Motor neuron (in vitro differentiated cells): ENCODE measurements around the gene RNF212. TPM values are rescaled to one million over a fixed set of nuclear protein-coding genes. Genes with fewer than 3 reads are reported as not detected.

ENCODE experiments used
- ATAC-seq, 8 experiments: fragments of 200-7000 bp; cut with Tn5 transposase; replicated peaks in 6 of 8; 2 replicates each; pipeline ENCODE4 v1.8.0; 2021; ENCODE audit warnings: mild to moderate bottlenecking in 8 of 8, moderate library complexity in 8 of 8
- H3K27ac ChIP-seq, 2 donors: fragments of 250-450 bp; sonication (Bioruptor Pico); 2 replicates each; pipeline ENCODE4 v1.9.0; 2021; ENCODE audit warnings: antibody characterized with exemption in 2 of 2, mild to moderate bottlenecking in 2 of 2, moderate library complexity in 1 of 2
- H3K4me1 ChIP-seq, 2 donors: fragments of 250-450 bp; sonication (Bioruptor Pico); replicated peaks in 1 of 2; 2 replicates each; pipeline ENCODE4 v1.6.1; 2021; ENCODE audit warnings: antibody characterized with exemption in 2 of 2, mild to moderate bottlenecking in 2 of 2, moderate library complexity in 1 of 2
- H3K4me3 ChIP-seq, 5 donors: fragments of 250-450 bp; sonication (Bioruptor Pico); 2 replicates each; pipeline ENCODE4 v1.9.0; 2021; ENCODE audit warnings: antibody characterized with exemption in 5 of 5, mild to moderate bottlenecking in 5 of 5, moderate library complexity in 4 of 5
- WGBS, 10 experiments: fragments of 450-650 bp; shearing (Covaris generic); methylation state at CpG; one replicate each; pipeline ENCODE4 v1.0.0; 2022; 5-methylcytosine and 5-hydroxymethylcytosine counted together
- in situ Hi-C, 9 experiments: fragments of 400-800 bp; cut with MboI; loops; one replicate each; pipeline ENCODE4 v1.15.0; 2021; ENCODE audit warnings: low sequenced_read_pairs in 9 of 9, low pct_unique_long_range_greater_than_20kb in 2 of 9; ENCODE audit not compliant: unreplicated experiment in 9 of 9
- total RNA-seq, 8 experiments: library from RNA; unstranded; fragments of 300-600 nt; gene quantifications; 2 replicates each; pipeline versions ENCODE4 v1.2.3 to v1.2.4, GENCODE V29; 2022

The RNF212 gene
- total RNA-seq, result 1 to 10 TPM in 7 of 8 experiments, under 1 TPM in 1; 0.70 to 9.4 (median 4.8) TPM

GRCh38 chr4:1113311-1114009 is at the start of gene RNF212:
Gene RNF212 (minus strand): TSS chr4:1113564. CDS start chr4:1113464, 100 bp downstream.
- ATAC-seq, result peak in 6 of 8 experiments; percentile 30 to 94 (median 78)
- peaks cover 4 to 6% of the 10 kb centered on the region in 2 donors for H3K4me1 ChIP-seq
- WGBS, 10 experiments, result 6 to 40% (median 10%) methylated on average over 3 to 18 of the region's 72 CpGs; no CpG with 5 or more reads in 7 of the 10 experiments
- in situ Hi-C loops, result no loop called here
- H3K27ac ChIP-seq, result no peak within 1 kb of the TSS
- H3K4me3 ChIP-seq, result peak within 1 kb of the TSS in 4 of 5 donors; percentile 28 to 50 (median 35)

GRCh38 chr4:1160351-1160750 is 47.0 kb upstream of the RNF212 start:
- in situ Hi-C loops, result no loop called here
- H3K4me3 ChIP-seq, result no peak overlapping the region
- no peak overlapping the region for H3K27ac ChIP-seq
- no peaks in the 10 kb centered on the region for H3K4me1 ChIP-seq
- ATAC-seq, result no peak
- WGBS, 10 experiments, result 62 to 89% (median 71%) methylated on average over 1 of the region's 1 CpG; no CpG with 5 or more reads in 3 of the 10 experiments

- in situ Hi-C loops, result no loop called here
- ATAC-seq, result no peak
- no peak overlapping the region for H3K27ac ChIP-seq
- no peaks in the 10 kb centered on the region for H3K4me1 ChIP-seq
- no peak overlapping the region for H3K4me3 ChIP-seq
- WGBS, 10 experiments, result 41 to 100% (median 81%) methylated on average over 1 to 7 of the region's 8 CpGs; no CpG with 5 or more reads in 5 of the 10 experiments
Measured at GRCh38 chr4:1156069-1156468, 42.7 kb upstream of the RNF212 start.

- 20 to 80% (median 54%) methylated on average over 1 to 3 of the region's 3 CpGs; no CpG with 5 or more reads in 2 of the 10 experiments for WGBS, 10 experiments
- in situ Hi-C loops, result no loop called here
- Histone ChIP-seq H3K27ac (no peak overlapping the region), H3K4me3 (no peak overlapping the region), H3K4me1 (no peaks in the 10 kb centered on the region)
- no peak for ATAC-seq
Measured at GRCh38 chr4:1155314-1155713, 42.0 kb upstream of the RNF212 start.

GRCh38 chr4:1154523-1155182 is 41.3 kb upstream of the RNF212 start:
- ATAC-seq, result peak in 4 of 8 experiments; percentile 43 to 93 (median 62)
- Histone ChIP-seq H3K4me3 (no peak overlapping the region), H3K4me1 (no peaks in the 10 kb centered on the region), H3K27ac (no peak overlapping the region)
- in situ Hi-C loops, result no loop called here
- WGBS, 10 experiments, result 0 to 100% (median 77%) methylated on average over 1 to 15 of the region's 21 CpGs; no CpG with 5 or more reads in 1 of the 10 experiments

GRCh38 chr4:1154126-1154522 is 40.8 kb upstream of the RNF212 start:
- no peak overlapping the region for H3K27ac ChIP-seq
- in situ Hi-C loops, result no loop called here
- peak in 2 of 8 experiments; percentile 16 to 33 for ATAC-seq
- no peaks in the 10 kb centered on the region for H3K4me1 ChIP-seq
- WGBS, 10 experiments, result 0 to 100% (median 83%) methylated on average over 1 to 4 of the region's 7 CpGs; no CpG with 5 or more reads in 6 of the 10 experiments
- no peak overlapping the region for H3K4me3 ChIP-seq

GRCh38 chr4:1153567-1154090 is 40.3 kb upstream of the RNF212 start:
- 44 to 95% (median 79%) methylated on average over 1 to 11 of the region's 11 CpGs; no CpG with 5 or more reads in 1 of the 10 experiments for WGBS, 10 experiments
- Histone ChIP-seq H3K4me3 (no peak overlapping the region), H3K4me1 (no peaks in the 10 kb centered on the region), H3K27ac (no peak overlapping the region)
- ATAC-seq, result no peak
- in situ Hi-C loops, result no loop called here

- Histone ChIP-seq H3K27ac (no peak overlapping the region), H3K4me1 (no peaks in the 10 kb centered on the region), H3K4me3 (no peak overlapping the region)
- WGBS, 10 experiments, result 55 to 100% (median 73%) methylated on average over 1 to 6 of the region's 6 CpGs; no CpG with 5 or more reads in 4 of the 10 experiments
- no peak for ATAC-seq
- in situ Hi-C loops, result no loop called here
Measured at GRCh38 chr4:1152290-1152689, 38.9 kb upstream of the RNF212 start.

GRCh38 chr4:1151541-1151940 is 38.2 kb upstream of the RNF212 start:
- in situ Hi-C loops, result no loop called here
- peak in 3 of 8 experiments; percentile 44 to 83 (median 77) for ATAC-seq
- Histone ChIP-seq H3K4me1 (no peaks in the 10 kb centered on the region), H3K27ac (no peak overlapping the region), H3K4me3 (no peak overlapping the region)
- WGBS, 10 experiments, result 77% methylated on average over 3 of the region's 6 CpGs; no CpG with 5 or more reads in 9 of the 10 experiments

- in situ Hi-C loops, result no loop called here
- Histone ChIP-seq H3K4me3 (no peak overlapping the region), H3K27ac (no peak overlapping the region), H3K4me1 (no peaks in the 10 kb centered on the region)
- 40 to 100% (median 80%) methylated on average over 1 to 2 of the region's 3 CpGs; no CpG with 5 or more reads in 7 of the 10 experiments for WGBS, 10 experiments
- no peak for ATAC-seq
Measured at GRCh38 chr4:1150875-1151274, 37.5 kb upstream of the RNF212 start.

- ATAC-seq, result peak in 3 of 8 experiments; percentile 36 to 56 (median 42)
- 56 to 100% (median 80%) methylated on average over 1 of the region's 1 CpG; no CpG with 5 or more reads in 4 of the 10 experiments for WGBS, 10 experiments
- in situ Hi-C loops, result no loop called here
- Histone ChIP-seq H3K4me1 (peaks cover 0 to 4% of the 10 kb centered on the region in 2 donors), H3K4me3 (no peak overlapping the region), H3K27ac (no peak overlapping the region)
Measured at GRCh38 chr4:1139860-1140259, 26.5 kb upstream of the RNF212 start.

- ATAC-seq, result no peak
- peaks cover 0 to 7% of the 10 kb centered on the region in 2 donors for H3K4me1 ChIP-seq
- H3K4me3 ChIP-seq, result no peak overlapping the region
- WGBS, 10 experiments, result 38 to 100% (median 83%) methylated on average over 1 to 2 of the region's 2 CpGs
- H3K27ac ChIP-seq, result no peak overlapping the region
- in situ Hi-C loops, result no loop called here
Measured at GRCh38 chr4:1137850-1138249, 24.5 kb upstream of the RNF212 start.
